Mammary epithelial cell (primary cell): ENCODE measurements around the gene CRYBB1.

Source experiments
- CTCF ChIP-seq, 2 donors: IDR thresholded peaks in 1 of 2; conservative IDR thresholded peaks in 1 of 2; 2 replicates each; pipeline ENCODE4 v1.5.1; 2011 to 2012; ENCODE audit warnings: inconsistent platforms in 2 of 2, low read length in 2 of 2, mild to moderate bottlenecking in 2 of 2, control low read depth in 1 of 2, low read depth in 1 of 2; ENCODE audit not compliant: insufficient read depth in 1 of 2; ENCODE audit errors: extremely low read depth in 1 of 2
- EZH2 ChIP-seq: IDR thresholded peaks from 2 replicates; pipeline ENCODE4 v1.6.1; 2012; ENCODE audit warnings: low read length, inconsistent platforms, borderline replicate concordance

GRCh38 chr22:26648528-26649388, 30.9 kb upstream of the CRYBB1 start:
- TF ChIP-seq CTCF (conservative IDR thresholded peaks at IDR 0.05 in 1 of 2, IDR thresholded peaks at IDR 0.05 in 1 of 2; ENCODE audit: extremely low read depth in 1 of 2, insufficient read depth in 1 of 2, low read depth in 1 of 2, low read length in 2 of 2) (no peak), EZH2 (no peak)
